Right kidney (tissue), 1 donor: ENCODE results near the gene RTP2.
A peak's percentile ranks its signal among the peaks of the same experiment; 100 is the strongest.
"Not testable (repeated sequence)": the region's sequence is repeated elsewhere in the genome, so short reads cannot be mapped to it uniquely, and the experiment has no call there.

ENCODE experiments used
- DNase-seq: peaks from one replicate; pipeline ENCODE4 v3.0.0-alpha.2; 2016

RTP2 gene

GRCh38 chr3:187713504-187713903 is 11.1 kb upstream of the RTP2 start:
- no peak for DNase-seq

DNA sequence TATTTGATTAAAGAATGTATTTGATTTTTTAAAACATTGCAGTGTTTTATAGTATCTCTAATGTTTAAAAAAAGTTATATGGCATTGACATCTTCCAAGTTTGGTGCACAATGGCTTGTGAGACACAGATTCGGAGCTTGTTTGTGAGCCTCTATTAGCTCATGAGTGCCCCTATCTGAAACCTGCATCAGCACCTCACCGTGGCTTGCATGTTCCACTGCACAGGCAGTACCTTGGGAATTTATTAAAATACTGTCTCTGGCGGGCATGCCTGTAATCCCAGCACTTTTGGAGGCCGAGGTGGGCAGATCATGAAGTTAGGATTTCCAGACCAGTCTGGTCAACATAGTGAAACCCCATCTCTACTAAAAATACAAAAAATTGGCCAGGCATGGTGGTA is 6.8 kb upstream of the RTP2 start:
- no peak for DNase-seq

GRCh38 chr3:187708696-187709095 is 6.3 kb upstream of the RTP2 start:
- DNase-seq: no peak

DNA sequence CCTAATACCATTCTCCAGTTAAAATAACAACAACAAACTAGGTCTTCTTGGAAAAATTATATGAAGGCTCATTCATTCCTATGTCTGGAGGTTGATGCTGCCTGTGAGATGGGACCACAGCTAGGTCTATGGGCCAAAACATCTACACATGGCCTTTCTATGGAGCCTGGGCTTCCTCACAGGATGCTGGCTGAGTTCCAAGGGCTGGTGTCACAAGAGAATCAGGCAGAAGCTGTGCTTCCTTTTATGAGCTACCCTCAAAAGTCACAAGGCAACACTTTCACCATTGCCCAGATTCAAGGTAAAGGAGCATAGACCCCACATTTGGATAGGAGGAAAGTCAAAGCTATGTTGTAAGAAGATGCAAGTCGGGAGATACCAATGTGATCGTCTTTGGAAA is 4.6 kb upstream of the RTP2 start:
- no peak for DNase-seq

- DNase-seq: no peak
Measured at GRCh38 chr3:187705164-187705563, 2.8 kb upstream of the RTP2 start.

DNA sequence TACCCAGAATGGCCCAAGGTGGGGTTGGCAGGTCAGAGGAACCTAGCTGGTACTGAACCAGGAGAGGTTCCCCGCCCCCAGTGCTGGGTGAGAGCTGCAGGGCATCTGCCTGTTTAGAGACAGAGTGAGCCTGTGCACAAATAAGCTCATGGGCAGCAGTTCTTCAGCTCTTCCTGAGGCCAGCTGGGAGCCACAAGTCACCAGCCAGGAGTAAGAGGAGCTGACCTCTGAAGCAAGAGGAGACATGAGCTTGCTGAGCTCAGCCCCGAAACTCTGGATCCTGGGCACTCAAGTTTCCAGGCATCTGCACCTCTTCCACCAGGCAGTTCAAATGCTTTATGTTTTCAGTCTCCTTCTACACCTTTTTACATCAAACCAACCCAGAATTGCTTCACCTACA is 2.1 kb downstream of the RTP2 start:
- DNase-seq: no peak

- DNase-seq: no peak
Measured at GRCh38 chr3:187698499-187699399, 3.6 kb downstream of the RTP2 start.

DNA sequence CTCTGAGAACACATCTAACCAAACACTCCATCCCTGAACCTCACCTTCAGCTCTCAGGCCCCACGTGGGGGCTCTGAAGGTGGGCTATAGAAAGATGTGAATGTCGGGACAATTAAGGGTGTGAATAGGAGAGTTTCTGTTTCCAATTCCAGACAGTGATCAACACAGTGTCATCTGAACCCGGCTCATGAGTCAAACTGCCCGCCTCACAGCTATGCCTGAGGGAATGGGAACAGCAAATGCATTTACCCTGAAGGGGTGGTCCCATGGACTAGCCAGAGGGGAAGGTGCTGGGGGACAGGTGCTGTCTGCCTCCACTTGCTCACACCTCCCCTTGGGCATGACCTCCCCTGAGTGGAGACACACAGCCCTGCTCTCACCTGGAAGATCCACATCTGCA is 6.3 kb downstream of the RTP2 start:
- no peak for DNase-seq

DNA sequence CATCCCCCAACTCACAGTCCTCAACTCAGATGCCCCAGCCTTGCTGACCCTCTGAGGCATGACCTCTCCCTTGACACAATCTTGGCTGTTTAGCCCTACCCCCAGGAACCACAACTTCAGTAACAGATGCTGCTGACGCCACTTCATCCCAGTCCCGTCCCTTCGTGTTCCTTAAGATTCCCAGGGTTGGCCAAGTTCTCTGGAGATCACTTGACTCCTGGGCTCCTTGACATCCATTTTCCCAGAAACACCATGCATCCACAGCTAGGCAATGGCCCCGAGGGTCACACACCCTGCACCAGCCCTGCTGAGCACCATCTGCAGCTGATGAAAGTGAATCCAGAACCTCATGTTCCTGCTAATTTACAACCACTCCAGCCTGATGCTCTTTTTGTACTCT is 6.9 kb downstream of the RTP2 start:
- no peak for DNase-seq

- no peak for DNase-seq
Measured at GRCh38 chr3:187694801-187695200, 7.6 kb downstream of the RTP2 start.

GRCh38 chr3:187693431-187693830 is 8.9 kb downstream of the RTP2 start:
- no peak for DNase-seq

- no peak for DNase-seq
Measured at GRCh38 chr3:187689984-187690383, 12.4 kb downstream of the RTP2 start.

DNA sequence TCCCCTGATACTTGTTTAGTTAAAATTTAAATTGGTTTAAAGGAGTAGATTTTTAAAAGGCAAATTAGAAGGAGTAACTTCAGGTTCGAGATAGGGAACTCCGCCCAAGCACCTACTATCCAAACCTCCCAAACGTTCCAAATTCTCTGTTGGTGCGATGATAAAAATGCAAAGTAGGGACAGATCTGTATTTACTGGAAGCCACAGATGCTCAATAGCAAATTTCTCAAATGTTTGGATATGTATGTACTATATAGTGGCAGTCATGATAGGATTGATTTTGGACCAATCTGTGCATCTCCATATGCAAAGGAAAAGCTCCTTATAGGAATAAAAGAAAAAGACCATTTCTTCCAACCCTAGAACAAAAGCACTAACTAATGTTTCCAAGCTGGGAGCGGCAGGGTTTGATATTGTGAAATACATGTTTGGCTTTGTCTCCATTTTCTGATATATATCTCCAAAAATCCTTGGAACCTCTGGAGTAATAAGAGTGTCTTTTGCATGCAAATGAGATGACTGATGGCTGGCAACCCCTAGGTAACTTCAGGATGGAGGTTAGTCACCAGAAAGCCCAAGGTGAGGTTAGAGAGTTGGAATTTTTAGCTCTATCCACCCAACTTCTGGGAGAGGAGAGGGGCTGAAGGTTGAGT is 15.6 kb downstream of the RTP2 start:
- DNase-seq: no peak

GRCh38 chr3:187685948-187686347 is 16.4 kb downstream of the RTP2 start:
- no peak for DNase-seq

- DNase-seq: no peak
Measured at GRCh38 chr3:187684880-187685279, 17.5 kb downstream of the RTP2 start.

- DNase-seq: no peak
Measured at GRCh38 chr3:187684444-187684843, 17.9 kb downstream of the RTP2 start.

- not testable (repeated sequence) for DNase-seq
Measured at GRCh38 chr3:187681756-187682155, 20.6 kb downstream of the RTP2 start.

GRCh38 chr3:187679638-187680396 is 22.5 kb downstream of the RTP2 start:
- peak; percentile 49 for DNase-seq

GRCh38 chr3:187678726-187679268 is 23.6 kb downstream of the RTP2 start:
- peak; percentile 21 for DNase-seq

DNA sequence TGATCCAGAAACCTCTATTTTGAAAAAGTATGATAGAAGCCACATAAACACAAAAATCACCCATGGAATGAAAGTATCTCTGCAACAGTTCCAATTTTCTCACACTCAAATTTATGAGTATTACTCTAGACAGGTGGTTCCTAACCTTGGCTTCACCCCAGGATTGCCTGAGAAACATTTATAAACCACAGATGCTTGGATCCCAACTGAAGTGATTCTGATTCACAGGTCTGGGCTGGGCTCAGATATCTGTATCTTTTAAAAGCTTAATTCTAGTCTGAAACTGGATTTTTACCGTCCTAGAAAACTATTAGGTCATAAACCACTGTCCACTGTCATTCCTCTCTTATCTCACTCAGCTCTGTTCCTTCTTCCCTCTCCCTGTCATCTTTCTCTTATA is 24.8 kb downstream of the RTP2 start:
- DNase-seq: no peak

GRCh38 chr3:187673012-187673411 is 29.3 kb downstream of the RTP2 start:
- no peak for DNase-seq

- peak; percentile 64 for DNase-seq
Measured at GRCh38 chr3:187669675-187670504, 32.5 kb downstream of the RTP2 start, which contains the start of gene SST. SST (minus strand) TSS chr3:187670394; CDS start chr3:187670291, 103 bp downstream.
